Sigmoid colon (tissue), 7 donors: ENCODE results near the gene ECE1. TPM values are rescaled to one million over a fixed set of nuclear protein-coding genes. Genes with fewer than 3 reads are reported as not detected.

Experiments
- DNase-seq: peaks from one replicate; pipeline ENCODE4 v3.0.0-alpha.2; 2019
- H3K27ac ChIP-seq, 4 donors: fragments of 200-600 bp; sonication (generic); one replicate each; pipeline ENCODE4 v1.5.1; 2016 to 2019; ENCODE audit warnings: mild to moderate bottlenecking in 1 of 4
- H3K27me3 ChIP-seq, 3 donors: fragments of 200-600 bp; sonication (generic); one replicate each; pipeline ENCODE4 v1.5.1; 2019; ENCODE audit warnings: mild to moderate bottlenecking in 1 of 3
- H3K36me3 ChIP-seq, 4 donors: fragments of 200-600 bp; sonication (generic); one replicate each; pipeline ENCODE4 v1.5.1; 2016 to 2019
- H3K4me1 ChIP-seq, 4 donors: fragments of 200-600 bp; sonication (generic); one replicate each; pipeline ENCODE4 v1.5.1; 2017 to 2019
- H3K4me3 ChIP-seq, 4 donors: fragments of 200-600 bp; sonication (generic); one replicate each; pipeline ENCODE4 v1.5.1; 2017 to 2019; ENCODE audit warnings: mild to moderate bottlenecking in 2 of 4, moderate library complexity in 1 of 4
- H3K9me3 ChIP-seq, 4 donors: fragments of 200-600 bp in 3 of 4; sonication (generic) in 3 of 4; one replicate each; pipeline versions ENCODE4 v1.5.1 to v1.6.1; 2013 to 2019
- EP300 ChIP-seq, 4 donors: sonication (generic); formaldehyde crosslinking; IDR thresholded peaks; one replicate each; pipeline ENCODE4 v1.6.1; 2017; ENCODE audit warnings: antibody characterized with exemption in 4 of 4
- POLR2A ChIP-seq, 2 donors: fragments of 450-650 bp; IDR thresholded peaks; one replicate each; pipeline ENCODE4 v1.6.1; 2016; ENCODE audit warnings: antibody characterized with exemption in 2 of 2, mild to moderate bottlenecking in 2 of 2, moderate library complexity in 2 of 2
- POLR2AphosphoS5 ChIP-seq, 4 donors: sonication (generic); formaldehyde crosslinking; IDR thresholded peaks; one replicate each; pipeline ENCODE4 v1.6.1; 2017; ENCODE audit warnings: antibody characterized with exemption in 4 of 4
- WGBS, 2 donors: extraction: QIAGEN DNeasy Blood & Tissue Kit; methylation state at CpG; one replicate each; pipeline ENCODE4 v1.1.7; 2013; 5-methylcytosine and 5-hydroxymethylcytosine counted together
- intact Hi-C: fragments of 100-400 bp; cut with DNase I; formaldehyde crosslinking; loops from one replicate; pipeline ENCODE4 v1.15.1; 2023
- polyA plus RNA-seq, 3 donors: library from polyadenylated mRNA; stranded (reverse); fragments of 200-250 nt; gene quantifications; one replicate each; pipeline ENCODE4 v1.2.3, GENCODE V29; 2013
- total RNA-seq, 4 donors: library from RNA; depleted of rRNA; stranded (reverse); fragments of >200 nt; gene quantifications; one replicate each; pipeline ENCODE4 v1.1.0, GENCODE V29; 2016
- TF ChIP-seq, protein P1 (sequence below), 4 experiments: fragments of 450-650 bp in 3 of 4; fragments of 200-600 bp in 1 of 4; IDR thresholded peaks; one replicate each; pipeline ENCODE4 v1.5.1; 2016 to 2019; ENCODE audit warnings: antibody characterized with exemption in 4 of 4, mild to moderate bottlenecking in 3 of 4, moderate library complexity in 2 of 4
- donor health status: healthy with polysubstance abuse.
- donor health status: Bipolar disorder and iron deficiency.
- donor health status: healthy.

ECE1 gene
- total and polyA plus RNA-seq, 7 donors, result 10.2 to 112 (median 73.8) TPM

DNA sequence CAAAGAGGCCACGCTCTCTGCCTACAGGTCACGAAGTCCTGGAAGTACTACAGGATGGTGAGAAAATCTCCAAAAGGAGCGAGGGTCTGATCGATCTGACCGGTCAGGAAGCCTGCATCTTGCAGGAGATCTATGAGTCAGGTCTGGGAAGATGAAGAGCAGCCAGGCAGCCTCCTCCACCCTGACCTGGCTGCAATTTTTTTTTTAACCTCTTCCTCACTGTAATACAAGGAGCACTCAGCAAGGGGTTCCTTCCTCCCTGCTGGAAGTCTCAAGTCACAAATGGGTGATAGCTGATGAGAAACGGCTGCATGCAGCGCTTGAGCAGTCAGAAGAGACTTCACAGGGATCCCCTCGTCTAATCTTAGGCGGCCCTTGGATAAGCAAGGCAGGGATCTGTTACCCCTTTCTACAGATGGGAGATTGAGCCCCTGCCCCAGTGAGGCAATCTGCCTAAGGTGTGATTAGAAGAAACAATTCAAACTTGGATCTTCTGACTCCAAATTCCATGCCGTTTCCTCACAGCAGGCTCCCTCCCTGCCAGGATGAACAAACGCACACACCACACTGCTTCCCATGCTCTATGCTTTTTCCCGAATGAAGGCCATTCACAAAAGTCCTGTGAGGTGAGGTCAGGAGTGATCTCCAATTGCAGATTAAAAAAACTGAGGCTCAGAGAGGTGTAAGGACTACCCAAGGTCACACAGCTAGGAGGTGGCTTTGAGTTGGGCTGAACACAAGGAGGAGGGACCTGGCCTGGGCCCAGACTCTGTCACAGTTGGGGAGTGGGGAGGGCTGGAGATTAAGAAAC lies 48.3 kb downstream of the ECE1 start:
- H3K27ac ChIP-seq, result no peak overlapping the region
- intact Hi-C loops, result no loop called here
- H3K36me3 ChIP-seq, result peaks cover 67 to 100% (median 77%) of the 10 kb centered on the region in 4 donors
- 93 to 94% methylated on average over 12 of the region's 12 CpGs for WGBS, 2 donors
- no peak for DNase-seq
- H3K4me1 ChIP-seq, result no peaks in the 10 kb centered on the region
- TF ChIP-seq POLR2A (IDR thresholded peaks at IDR 0.05) (no peak), POLR2AphosphoS5 (IDR thresholded peaks at IDR 0.05) (no peak), EP300 (IDR thresholded peaks at IDR 0.05) (no peak)
- TF ChIP-seq, protein P1, sequence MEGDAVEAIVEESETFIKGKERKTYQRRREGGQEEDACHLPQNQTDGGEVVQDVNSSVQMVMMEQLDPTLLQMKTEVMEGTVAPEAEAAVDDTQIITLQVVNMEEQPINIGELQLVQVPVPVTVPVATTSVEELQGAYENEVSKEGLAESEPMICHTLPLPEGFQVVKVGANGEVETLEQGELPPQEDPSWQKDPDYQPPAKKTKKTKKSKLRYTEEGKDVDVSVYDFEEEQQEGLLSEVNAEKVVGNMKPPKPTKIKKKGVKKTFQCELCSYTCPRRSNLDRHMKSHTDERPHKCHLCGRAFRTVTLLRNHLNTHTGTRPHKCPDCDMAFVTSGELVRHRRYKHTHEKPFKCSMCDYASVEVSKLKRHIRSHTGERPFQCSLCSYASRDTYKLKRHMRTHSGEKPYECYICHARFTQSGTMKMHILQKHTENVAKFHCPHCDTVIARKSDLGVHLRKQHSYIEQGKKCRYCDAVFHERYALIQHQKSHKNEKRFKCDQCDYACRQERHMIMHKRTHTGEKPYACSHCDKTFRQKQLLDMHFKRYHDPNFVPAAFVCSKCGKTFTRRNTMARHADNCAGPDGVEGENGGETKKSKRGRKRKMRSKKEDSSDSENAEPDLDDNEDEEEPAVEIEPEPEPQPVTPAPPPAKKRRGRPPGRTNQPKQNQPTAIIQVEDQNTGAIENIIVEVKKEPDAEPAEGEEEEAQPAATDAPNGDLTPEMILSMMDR (IDR thresholded peaks at IDR 0.05), result no peak
- H3K9me3 ChIP-seq, result no peaks in the 10 kb centered on the region
- no peaks in the 10 kb centered on the region for H3K27me3 ChIP-seq
- no peak overlapping the region for H3K4me3 ChIP-seq

DNA sequence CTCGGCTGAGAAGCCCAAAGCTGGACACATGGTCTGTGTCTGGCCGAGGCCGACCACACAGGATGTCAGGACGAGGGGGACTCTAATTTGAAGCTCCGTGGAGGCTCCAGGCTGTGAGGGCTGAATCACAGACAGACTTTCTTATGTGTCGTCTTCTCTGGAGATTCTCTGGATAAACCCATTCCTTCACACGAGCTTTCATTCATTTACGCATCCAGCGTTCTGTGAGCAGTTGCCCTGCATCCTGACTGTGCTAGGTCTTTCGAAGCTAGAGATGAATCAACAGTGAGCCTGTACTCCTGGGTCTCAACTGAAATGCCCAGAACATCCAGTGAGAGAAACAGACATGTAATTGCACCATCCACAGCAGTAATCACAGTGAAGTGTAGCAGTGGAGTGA lies 49.6 kb downstream of the ECE1 start:
- Histone ChIP-seq H3K4me3 (no peak overlapping the region), H3K9me3 (no peaks in the 10 kb centered on the region), H3K36me3 (peaks cover 72 to 100% (median 78%) of the 10 kb centered on the region in 4 donors), H3K4me1 (no peaks in the 10 kb centered on the region), H3K27ac (no peak overlapping the region), H3K27me3 (no peaks in the 10 kb centered on the region)
- intact Hi-C loops, result no loop called here
- TF ChIP-seq POLR2A (IDR thresholded peaks at IDR 0.05) (no peak), POLR2AphosphoS5 (IDR thresholded peaks at IDR 0.05) (no peak), EP300 (IDR thresholded peaks at IDR 0.05) (no peak)
- TF ChIP-seq, protein P1 (IDR thresholded peaks at IDR 0.05), result no peak
- 90 to 94% methylated on average over 10 of the region's 10 CpGs for WGBS, 2 donors
- no peak for DNase-seq

DNA sequence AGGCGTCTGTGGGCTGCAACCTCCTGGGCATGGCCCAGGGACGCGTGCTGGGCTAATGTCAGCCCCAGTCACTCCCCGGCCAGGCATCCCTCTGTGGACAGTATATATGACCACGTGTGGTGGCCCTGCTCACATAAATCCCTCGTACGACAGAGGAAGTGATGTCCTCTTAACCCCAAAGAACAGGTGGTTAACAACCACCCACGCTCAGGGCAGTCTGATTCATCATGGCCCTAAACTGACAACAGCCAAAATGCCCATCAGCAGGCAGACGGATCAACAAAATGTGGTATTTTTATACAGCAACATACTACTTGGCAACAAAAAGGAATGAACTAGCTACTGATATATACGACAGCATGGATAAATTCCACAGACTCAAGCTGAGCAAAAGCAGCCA lies 51.0 kb downstream of the ECE1 start:
- H3K9me3 ChIP-seq, result no peaks in the 10 kb centered on the region
- no peaks in the 10 kb centered on the region for H3K4me1 ChIP-seq
- no peak for DNase-seq
- TF ChIP-seq POLR2AphosphoS5 (IDR thresholded peaks at IDR 0.05) (no peak), EP300 (IDR thresholded peaks at IDR 0.05) (no peak), POLR2A (IDR thresholded peaks at IDR 0.05) (no peak)
- TF ChIP-seq, protein P1 (IDR thresholded peaks at IDR 0.05), result no peak
- no peak overlapping the region for H3K27ac ChIP-seq
- H3K4me3 ChIP-seq, result no peak overlapping the region
- intact Hi-C loops, result no loop called here
- peaks cover 69 to 100% (median 77%) of the 10 kb centered on the region in 4 donors for H3K36me3 ChIP-seq
- WGBS, 2 donors, result 84 to 86% methylated on average over 10 of the region's 10 CpGs
- no peaks in the 10 kb centered on the region for H3K27me3 ChIP-seq

DNA sequence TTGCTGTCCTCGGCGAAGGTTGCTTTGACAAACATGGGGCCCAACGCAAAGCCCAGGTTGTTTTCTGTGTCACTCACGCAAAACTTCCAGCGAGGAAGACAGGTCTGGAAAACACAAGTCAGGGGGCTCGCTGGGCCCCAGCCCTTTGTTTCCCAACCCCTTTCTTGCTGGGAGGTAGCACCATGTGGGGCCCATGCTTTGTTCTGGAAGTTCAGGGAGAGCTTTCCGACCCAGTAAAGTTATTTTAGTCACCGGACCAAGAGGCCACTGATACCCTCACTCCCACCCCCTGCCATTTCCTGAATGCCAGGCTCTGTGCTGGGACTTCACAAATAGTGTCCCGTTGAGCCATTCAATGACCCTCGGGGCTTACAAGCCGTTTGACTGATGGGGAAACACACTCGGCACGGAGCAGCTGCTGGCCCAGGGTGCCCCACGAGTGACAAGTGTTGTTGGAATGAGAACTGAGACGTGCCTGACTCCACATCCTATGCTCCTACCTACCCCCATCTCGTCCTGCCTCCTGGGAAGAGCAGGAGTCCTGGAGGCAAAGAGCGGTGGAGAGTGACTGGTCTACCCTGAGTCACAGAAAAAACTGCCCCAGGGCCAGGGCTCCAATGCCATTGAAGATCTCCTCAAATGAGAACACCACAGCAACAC lies 52.0 kb downstream of the ECE1 start:
- Histone ChIP-seq H3K36me3 (peaks cover 61 to 100% (median 72%) of the 10 kb centered on the region in 4 donors), H3K4me1 (no peaks in the 10 kb centered on the region), H3K27ac (no peak overlapping the region), H3K4me3 (no peak overlapping the region), H3K9me3 (no peaks in the 10 kb centered on the region), H3K27me3 (no peaks in the 10 kb centered on the region)
- TF ChIP-seq EP300 (IDR thresholded peaks at IDR 0.05) (no peak), POLR2AphosphoS5 (IDR thresholded peaks at IDR 0.05) (no peak), POLR2A (IDR thresholded peaks at IDR 0.05) (no peak)
- TF ChIP-seq, protein P1 (IDR thresholded peaks at IDR 0.05), result no peak
- intact Hi-C loops, result no loop called here
- DNase-seq, result no peak
- WGBS, 2 donors, result 91 to 93% methylated on average over 17 of the region's 17 CpGs
